K562 (cell line): Measurements from ENCODE around the gene C1orf167. TPM values are rescaled to one million over a fixed set of nuclear protein-coding genes. Genes with fewer than 3 reads are reported as not detected.

Source experiments
- CBFB ChIP-seq: sonication (generic); formaldehyde crosslinking; IDR thresholded peaks from 2 replicates; pipeline ENCODE4 v1.4.0; 2020; ENCODE audit warnings: mild to moderate bottlenecking, missing genetic modification reagents
- CHCHD3 ChIP-seq: fragments of 250-450 bp; sonication (Bioruptor Pico); IDR thresholded peaks from 2 replicates; pipeline ENCODE4 v2.1.2; 2022; ENCODE audit warnings: mild to moderate bottlenecking
- ELF4 ChIP-seq: fragments of 450-650 bp; formaldehyde crosslinking; IDR thresholded peaks from 2 replicates; pipeline ENCODE4 v1.4.0; 2022; ENCODE audit warnings: missing genetic modification characterization
- ETV6 ChIP-seq, 3 experiments: fragments of 150-350 bp in 1 of 3; sonication (generic) in 1 of 3; formaldehyde crosslinking in 1 of 3; IDR thresholded peaks; 2 replicates each; pipeline versions ENCODE4 v1.6.1 to v1.8.0; 2014 to 2022; ENCODE audit warnings: borderline replicate concordance in 2 of 3, low read depth in 2 of 3, antibody characterized with exemption in 1 of 3, low read length in 1 of 3, mild to moderate bottlenecking in 1 of 3, missing genetic modification reagents in 1 of 3
- FOS ChIP-seq: IDR thresholded peaks from 3 replicates; pipeline ENCODE4 v1.6.1; 2011; ENCODE audit not compliant: insufficient read length; ENCODE audit errors: extremely low read depth
- KLF6 ChIP-seq: fragments of 250-450 bp; sonication (Bioruptor Pico); IDR thresholded peaks from 2 replicates; pipeline ENCODE4 v1.4.0; 2020; ENCODE audit warnings: mild to moderate bottlenecking, moderate library complexity, borderline replicate concordance
- MLX ChIP-seq, 2 experiments: fragments of 450-650 bp in 1 of 2; sonication (generic) in 1 of 2; formaldehyde crosslinking; conservative IDR thresholded peaks; 2 replicates each; pipeline versions ENCODE4 v1.4.0 to v1.8.1; 2020 to 2022; ENCODE audit warnings: mild to moderate bottlenecking in 1 of 2, missing genetic modification reagents in 1 of 2
- PYGO2 ChIP-seq: fragments of 450-650 bp; IDR thresholded peaks from 2 replicates; pipeline ENCODE4 v1.6.1; 2016; ENCODE audit warnings: mild to moderate bottlenecking, missing genetic modification characterization, moderate library complexity, missing compliant biosample characterization
- SMAD1 ChIP-seq: fragments of 150-350 bp; IDR thresholded peaks from 2 replicates; pipeline ENCODE4 v1.6.1; 2014; ENCODE audit warnings: low read length, low read depth; ENCODE audit not compliant: partially characterized antibody
- SP2 ChIP-seq: IDR thresholded peaks from 2 replicates; pipeline ENCODE4 v1.6.1; 2011; ENCODE audit warnings: mild to moderate bottlenecking, low read depth, low read length, moderate library complexity; ENCODE audit not compliant: poor library complexity, severe bottlenecking; ENCODE audit errors: extremely low read depth
- STAT5B ChIP-seq: fragments of 250-450 bp; sonication (Bioruptor Pico); IDR thresholded peaks from 2 replicates; pipeline ENCODE4 v1.8.0; 2021; ENCODE audit warnings: mild to moderate bottlenecking, inconsistent platforms
- STAT6 ChIP-seq: sonication (generic); formaldehyde crosslinking; IDR thresholded peaks from 2 replicates; pipeline ENCODE4 v1.8.1; 2023; ENCODE audit warnings: mild to moderate bottlenecking, missing genetic modification reagents
- TEAD1 ChIP-seq, 2 experiments: fragments of 450-650 bp in 1 of 2; sonication (generic) in 1 of 2; formaldehyde crosslinking; IDR thresholded peaks; 2 replicates each; pipeline versions ENCODE4 v1.4.0 to v1.8.0; 2020 to 2022; ENCODE audit warnings: mild to moderate bottlenecking in 2 of 2, missing genetic modification reagents in 1 of 2
- THRAP3 ChIP-seq: fragments of 450-650 bp; IDR thresholded peaks from 2 replicates; pipeline ENCODE4 v1.6.1; 2016; ENCODE audit warnings: mild to moderate bottlenecking, inconsistent platforms, borderline replicate concordance
- TRIM28 ChIP-seq: fragments of 450-650 bp; IDR thresholded peaks from 2 replicates; pipeline ENCODE4 v1.6.1; 2017
- ZNF253 ChIP-seq: fragments of 250-450 bp; sonication (Bioruptor Pico); conservative IDR thresholded peaks from 2 replicates; pipeline ENCODE4 v1.6.1; 2021; ENCODE audit warnings: mild to moderate bottlenecking
- polyA plus RNA-seq, 8 experiments: library from polyadenylated mRNA; depleted of rRNA in 4 of 8; stranded (reverse) in 5 of 8; unstranded in 3 of 8; fragments of >200 nt; fragmentation: Nextera tagmentation in 2 of 8; fragmentation: Illumina TruSeq in 1 of 8; extraction: Ambion mirVana in 2 of 8; extraction: Trizol in 1 of 8; gene quantifications; 2 replicates each; pipeline versions ENCODE4 v1.2.1 to v1.2.3, GENCODE V29; 2011 to 2014; ENCODE audit warnings: inconsistent platforms in 1 of 8, missing spikeins in 1 of 8
- total RNA-seq, 7 experiments: library from RNA; depleted of rRNA in 6 of 7; stranded (reverse); fragments of >200 nt in 6 of 7; fragmentation: Illumina TruSeq in 2 of 7; extraction: Trizol in 2 of 7; gene quantifications; 2 replicates each; pipeline versions ENCODE4 v1.2.1 to v1.2.3, GENCODE V29; 2011 to 2021; ENCODE audit warnings: low replicate concordance in 1 of 7
- TF ChIP-seq, protein P1 (sequence below): sonication (generic); formaldehyde crosslinking; IDR thresholded peaks from 2 replicates; pipeline ENCODE4 v1.8.0; 2023; ENCODE audit warnings: mild to moderate bottlenecking, missing genetic modification reagents
- TF ChIP-seq, protein P2 (sequence below): fragments of 450-650 bp; IDR thresholded peaks from 2 replicates; pipeline ENCODE4 v1.6.1; 2016
- TF ChIP-seq, protein P3 (sequence below): fragments of 450-650 bp; conservative IDR thresholded peaks from 2 replicates; pipeline ENCODE4 v1.6.1; 2016; ENCODE audit warnings: missing genetic modification characterization, low read depth, mild to moderate bottlenecking, missing compliant biosample characterization, moderate library complexity

C1orf167 gene
- total and polyA plus RNA-seq, 9 of the 15 experiments (the other 6 are each of a cell fraction or from before 2014, with no cell fraction given), result 0.22 to 0.86 (median 0.31) TPM; not detected in 2

DNA sequence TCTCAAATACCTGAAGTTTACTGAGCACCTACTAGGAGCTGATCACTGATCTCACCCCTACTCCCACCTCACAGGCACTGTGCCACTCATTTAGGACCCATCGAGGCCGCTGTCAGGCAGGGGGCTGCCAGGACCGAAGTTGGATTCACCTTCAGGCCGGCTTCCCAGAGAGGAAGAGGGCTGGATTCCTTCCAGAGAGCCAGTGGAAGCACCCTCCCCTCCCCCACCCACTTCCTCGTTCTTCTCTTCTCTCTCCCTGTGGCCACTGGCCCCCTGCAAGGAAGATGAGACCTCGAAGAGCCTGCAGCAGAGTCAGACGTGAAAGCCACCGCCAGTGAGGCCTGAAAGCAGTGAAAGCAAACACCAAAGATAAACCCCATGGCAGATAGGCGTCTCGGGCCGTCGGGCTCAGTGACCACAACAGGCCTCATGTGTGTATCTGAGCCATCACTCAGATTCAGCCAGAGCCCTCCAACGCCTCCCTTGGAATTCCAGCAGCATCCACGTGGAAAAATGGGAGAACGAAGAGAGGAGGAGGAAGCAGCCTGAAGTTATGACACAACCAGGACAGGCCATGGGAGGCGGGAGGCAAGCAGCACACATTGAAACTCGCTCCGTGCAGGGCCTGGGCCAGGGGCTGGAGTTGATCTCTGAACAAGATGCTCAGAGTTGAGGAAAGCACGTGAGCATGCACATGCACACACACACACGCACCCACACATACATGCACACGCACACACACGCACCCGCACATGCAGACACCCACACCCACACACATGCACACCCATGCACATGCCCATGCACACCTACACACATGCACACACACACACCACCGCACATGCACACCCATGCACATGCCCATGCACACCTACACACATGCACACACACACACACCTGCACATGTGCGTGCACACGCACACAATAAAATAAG lies 32.2 kb upstream of the C1orf167 start (continued):
- TF ChIP-seq STAT5B (CRISPR knock-in tag) (no peak), ETV6 (IDR thresholded peaks at IDR 0.05; ENCODE audit: borderline replicate concordance in 1 of 2, low read depth in 2 of 2, low read length in 1 of 2) (peak; percentile 79 to 84), ETV6 (CRISPR knock-in tag; IDR thresholded peaks at IDR 0.05; ENCODE audit: borderline replicate concordance) (no peak), CBFB (CRISPR knock-in tag) (no peak), ELF4 (CRISPR knock-in tag) (peak; percentile 78), ZNF253 (CRISPR knock-in tag) (no peak), MLX (CRISPR knock-in tag; conservative IDR thresholded peaks at IDR 0.05) (no peak), KLF6 (CRISPR knock-in tag) (0 out of 2 replicates have a peak, but pooled peaks have one; percentile 64), TEAD1 (CRISPR knock-in tag; IDR thresholded peaks at IDR 0.05) (peak; percentile 49 to 51; a peak in 1 of 4 replicates), FOS (no peak), PYGO2 (no peak), CHCHD3 (no peak), SP2 (no peak), SMAD1 (no peak), STAT6 (CRISPR knock-in tag) (no peak), TRIM28 (no peak), THRAP3 (0 out of 2 replicates have a peak, but pooled peaks have one; percentile 51)
- TF ChIP-seq, protein P1, sequence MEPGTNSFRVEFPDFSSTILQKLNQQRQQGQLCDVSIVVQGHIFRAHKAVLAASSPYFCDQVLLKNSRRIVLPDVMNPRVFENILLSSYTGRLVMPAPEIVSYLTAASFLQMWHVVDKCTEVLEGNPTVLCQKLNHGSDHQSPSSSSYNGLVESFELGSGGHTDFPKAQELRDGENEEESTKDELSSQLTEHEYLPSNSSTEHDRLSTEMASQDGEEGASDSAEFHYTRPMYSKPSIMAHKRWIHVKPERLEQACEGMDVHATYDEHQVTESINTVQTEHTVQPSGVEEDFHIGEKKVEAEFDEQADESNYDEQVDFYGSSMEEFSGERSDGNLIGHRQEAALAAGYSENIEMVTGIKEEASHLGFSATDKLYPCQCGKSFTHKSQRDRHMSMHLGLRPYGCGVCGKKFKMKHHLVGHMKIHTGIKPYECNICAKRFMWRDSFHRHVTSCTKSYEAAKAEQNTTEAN (CRISPR knock-in tag), result no peak
- TF ChIP-seq, protein P2, sequence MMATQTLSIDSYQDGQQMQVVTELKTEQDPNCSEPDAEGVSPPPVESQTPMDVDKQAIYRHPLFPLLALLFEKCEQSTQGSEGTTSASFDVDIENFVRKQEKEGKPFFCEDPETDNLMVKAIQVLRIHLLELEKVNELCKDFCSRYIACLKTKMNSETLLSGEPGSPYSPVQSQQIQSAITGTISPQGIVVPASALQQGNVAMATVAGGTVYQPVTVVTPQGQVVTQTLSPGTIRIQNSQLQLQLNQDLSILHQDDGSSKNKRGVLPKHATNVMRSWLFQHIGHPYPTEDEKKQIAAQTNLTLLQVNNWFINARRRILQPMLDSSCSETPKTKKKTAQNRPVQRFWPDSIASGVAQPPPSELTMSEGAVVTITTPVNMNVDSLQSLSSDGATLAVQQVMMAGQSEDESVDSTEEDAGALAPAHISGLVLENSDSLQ, result peak; percentile 32
- TF ChIP-seq, protein P3, sequence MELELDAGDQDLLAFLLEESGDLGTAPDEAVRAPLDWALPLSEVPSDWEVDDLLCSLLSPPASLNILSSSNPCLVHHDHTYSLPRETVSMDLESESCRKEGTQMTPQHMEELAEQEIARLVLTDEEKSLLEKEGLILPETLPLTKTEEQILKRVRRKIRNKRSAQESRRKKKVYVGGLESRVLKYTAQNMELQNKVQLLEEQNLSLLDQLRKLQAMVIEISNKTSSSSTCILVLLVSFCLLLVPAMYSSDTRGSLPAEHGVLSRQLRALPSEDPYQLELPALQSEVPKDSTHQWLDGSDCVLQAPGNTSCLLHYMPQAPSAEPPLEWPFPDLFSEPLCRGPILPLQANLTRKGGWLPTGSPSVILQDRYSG, result no peak
